GM12878 (cell line): Measurements from ENCODE around the gene FDXR. TPM values are rescaled to one million over a fixed set of nuclear protein-coding genes. Genes with fewer than 3 reads are reported as not detected.

ENCODE experiments used
- ATAC-seq: fragments of 200-7000 bp; cut with Tn5 transposase; 3 replicates; pipeline ENCODE4 v1.9.1; 2020; ENCODE audit warnings: mild to moderate bottlenecking, moderate library complexity
- BruUV-seq: library from RNA; stranded (reverse); fragments of 400-500 nt; replicated peaks from 2 replicates; lab custom pipeline; 2021; lab: Mats Ljungman, UMichigan
- CTCF ChIA-PET: fragments of 300-600 bp; sonication (Branson Sonifier 250); formaldehyde crosslinking; extraction: SDS; loops from one replicate; lab custom pipeline; 2021; ENCODE audit warnings: inconsistent platforms; lab: Yijun Ruan, JAX
- POLR2A ChIA-PET: fragments of 350-600 bp; formaldehyde crosslinking; extraction: SDS; loops from one replicate; lab custom pipeline; 2021; ENCODE audit warnings: inconsistent platforms; lab: Charles Lee
- RAD21 ChIA-PET: fragments of 300-600 bp; sonication (Branson Sonifier 250); formaldehyde crosslinking; loops from one replicate; lab custom pipeline; 2023; ENCODE audit warnings: antibody characterized with exemption; ENCODE audit not compliant: unreplicated experiment; lab: Charles Lee
- SMC1A ChIA-PET: fragments of 300-600 bp; sonication (Branson Sonifier 250); formaldehyde crosslinking; loops from one replicate; lab custom pipeline; 2023; ENCODE audit not compliant: unreplicated experiment, uncharacterized antibody; lab: Charles Lee
- DNase-seq: peaks from one replicate; pipeline ENCODE4 v3.0.0-alpha.2; 2011; ENCODE audit warnings: low read depth, low spot score
- FAIRE-seq: peaks from 3 replicates; lab custom pipeline; 2011; peaks lifted over from hg19 to GRCh38; lab: Jason Lieb, UNC
- H2AFZ ChIP-seq: 2 replicates; pipeline ENCODE4 v1.6.0; 2011; ENCODE audit warnings: low read depth, low read length, control low read depth; ENCODE audit not compliant: control insufficient read depth
- H3K27ac ChIP-seq: 2 replicates; pipeline ENCODE4 v1.5.1; 2011; ENCODE audit warnings: control low read depth; ENCODE audit not compliant: control insufficient read depth, insufficient read depth
- H3K27me3 ChIP-seq, 2 experiments: replicated peaks in 1 of 2; 2 replicates each; pipeline versions ENCODE4 v1.6.0 to v1.6.1; 2011; ENCODE audit warnings: low read length in 1 of 2; ENCODE audit not compliant: control insufficient read depth in 2 of 2, insufficient read depth in 2 of 2
- H3K36me3 ChIP-seq, 2 experiments: 2 replicates each; pipeline ENCODE4 v1.5.1; 2011; ENCODE audit warnings: low read length in 1 of 2; ENCODE audit not compliant: control insufficient read depth in 2 of 2, insufficient read depth in 2 of 2
- H3K4me1 ChIP-seq: 2 replicates; pipeline ENCODE4 v1.6.1; 2011; ENCODE audit warnings: mild to moderate bottlenecking, low read length, moderate library complexity, mixed read lengths; ENCODE audit not compliant: control insufficient read depth, insufficient read depth
- H3K4me2 ChIP-seq: 2 replicates; pipeline ENCODE4 v1.6.0; 2011; ENCODE audit warnings: control low read depth; ENCODE audit not compliant: control insufficient read depth, insufficient read depth
- H3K4me3 ChIP-seq: fragments of 200-600 bp; sonication (generic); 2 replicates; pipeline ENCODE4 v1.5.1; 2016
- H3K79me2 ChIP-seq: 2 replicates; pipeline ENCODE4 v1.6.0; 2011; ENCODE audit warnings: low read length; ENCODE audit not compliant: control insufficient read depth, insufficient read depth
- H3K9ac ChIP-seq: 2 replicates; pipeline ENCODE4 v1.8.0; 2011; ENCODE audit warnings: low read length, control low read depth, mixed read lengths; ENCODE audit not compliant: control insufficient read depth, insufficient read depth
- H3K9me3 ChIP-seq: replicated peaks from 3 replicates; pipeline ENCODE4 v1.5.1; 2011; ENCODE audit warnings: mild to moderate bottlenecking, low read length; ENCODE audit not compliant: control insufficient read depth, insufficient read depth
- H4K20me1 ChIP-seq: 2 replicates; pipeline ENCODE4 v1.6.0; 2011; ENCODE audit not compliant: control insufficient read depth, insufficient read depth
- POLR2A ChIP-seq: IDR thresholded peaks from 2 replicates; pipeline ENCODE4 v1.6.1; 2011; ENCODE audit warnings: low read depth, mild to moderate bottlenecking, low read length
- WGBS: methylation state at CpG from one replicate; pipeline ENCODE4 v1.1.6; 2016; ENCODE audit warnings: low lambda C conversion rate; ENCODE audit not compliant: insufficient replicate concordance, insufficient coverage; ENCODE audit errors: missing lambda C conversion rate; 5-methylcytosine and 5-hydroxymethylcytosine counted together
- in situ Hi-C: fragments of 300-500 bp; cut with MboI; formaldehyde crosslinking; loops from 9 replicates; pipeline ENCODE4 v1.14.3; 2018; ENCODE audit warnings: mixed read lengths
- intact Hi-C: fragments of 100-400 bp; cut with micrococcal nuclease; formaldehyde crosslinking; loops from one replicate; pipeline ENCODE4 v1.14.2; 2022; ENCODE audit not compliant: unreplicated experiment
- polyA plus RNA-seq, 11 experiments: library from polyadenylated mRNA; depleted of rRNA in 4 of 11; unstranded in 6 of 11; stranded (reverse) in 5 of 11; fragments of >200 nt; fragmentation: Nextera tagmentation in 4 of 11; fragmentation: Illumina TruSeq in 1 of 11; extraction: Ambion mirVana in 4 of 11; extraction: Trizol in 1 of 11; gene quantifications; 1 replicate in 1 of 11; 2 replicates in 10 of 11; pipeline versions ENCODE4 v1.2.1 to v1.2.3, GENCODE V29; 2011 to 2016; ENCODE audit warnings: inconsistent platforms in 2 of 11, missing spikeins in 2 of 11, low read depth in 1 of 11
- total RNA-seq, 4 experiments: library from RNA; depleted of rRNA in 3 of 4; stranded (reverse); fragments of >200 nt in 3 of 4; fragmentation: Illumina TruSeq in 1 of 4; extraction: Trizol in 1 of 4; gene quantifications; 2 replicates each; pipeline versions ENCODE4 v1.2.1 to v1.2.3, GENCODE V29; 2013 to 2021
- TF ChIP-seq, protein P1 (sequence below): IDR thresholded peaks from 2 replicates; pipeline ENCODE4 v1.6.1; 2011; ENCODE audit warnings: borderline replicate concordance, low read depth, mild to moderate bottlenecking, moderate library complexity, mixed read lengths, low read length; ENCODE audit not compliant: insufficient read depth; ENCODE audit errors: extremely low read length

The FDXR gene
- total and polyA plus RNA-seq, 10 of the 15 experiments (the other 5 are each of a cell fraction or from before 2014, with no cell fraction given) = 0.85 to 162 (median 48.2) TPM

DNA sequence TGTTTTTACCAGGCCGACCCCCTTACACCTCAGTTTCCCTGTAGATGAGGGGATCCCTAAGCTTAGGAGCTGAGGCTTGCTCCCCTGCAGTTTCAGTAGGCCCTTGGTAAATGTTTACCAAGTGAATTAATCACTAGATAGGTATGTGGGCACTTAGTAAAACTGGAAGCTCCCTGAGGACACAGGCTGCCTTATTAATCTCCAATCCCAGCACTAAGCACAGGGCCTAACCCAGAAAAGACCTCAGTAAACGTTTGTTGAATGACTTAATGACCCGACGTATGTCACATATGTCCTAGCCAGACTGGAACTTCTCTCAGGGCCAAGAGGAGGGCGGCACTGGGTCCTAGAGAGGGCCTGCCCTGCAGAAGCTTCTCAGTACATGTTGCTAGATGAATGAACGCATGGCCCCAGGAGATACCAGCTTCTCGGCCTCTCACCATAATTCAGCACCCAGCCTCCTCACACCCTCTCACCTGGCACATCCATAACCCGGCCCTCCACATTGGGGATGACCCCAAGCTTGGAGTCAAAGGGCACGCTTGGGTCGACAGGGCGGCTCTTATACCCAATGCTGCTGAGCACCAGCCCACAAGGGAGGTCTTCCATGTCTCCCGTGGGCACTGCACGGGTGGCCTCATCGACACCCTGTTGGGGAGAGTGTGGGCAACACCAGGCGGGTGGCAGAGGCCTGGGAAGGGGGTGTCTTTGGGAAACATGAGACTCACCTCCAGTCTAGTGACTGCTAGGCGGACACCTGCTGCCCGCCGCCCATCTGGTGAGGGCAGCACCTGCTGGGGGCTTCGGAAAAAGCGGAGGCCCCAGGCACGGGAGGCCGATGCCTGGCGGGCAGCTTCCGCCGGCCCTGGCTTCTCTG is 9.1 kb downstream of the FDXR start:
- H2AFZ ChIP-seq = no peak overlapping the region
- CTCF ChIA-PET = interaction anchor here (0.6 to 10.2 kb wide), 11 partner anchors 10 to 222 kb away, joined by 3 to 98 read pairs (median 11); partner anchors contain the start of gene FDXR
- 79% methylated on average over 25 of the region's 25 CpGs for WGBS
- no peaks in the 10 kb centered on the region for H4K20me1 ChIP-seq
- H3K27ac ChIP-seq = no peak overlapping the region
- H3K4me3 ChIP-seq = no peak overlapping the region
- TF ChIP-seq, protein P1, sequence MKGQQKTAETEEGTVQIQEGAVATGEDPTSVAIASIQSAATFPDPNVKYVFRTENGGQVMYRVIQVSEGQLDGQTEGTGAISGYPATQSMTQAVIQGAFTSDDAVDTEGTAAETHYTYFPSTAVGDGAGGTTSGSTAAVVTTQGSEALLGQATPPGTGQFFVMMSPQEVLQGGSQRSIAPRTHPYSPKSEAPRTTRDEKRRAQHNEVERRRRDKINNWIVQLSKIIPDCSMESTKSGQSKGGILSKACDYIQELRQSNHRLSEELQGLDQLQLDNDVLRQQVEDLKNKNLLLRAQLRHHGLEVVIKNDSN = no peak
- 0 out of 2 replicates have a peak, but pooled peaks have one; percentile 7 for TF ChIP-seq POLR2A
- TF ChIP-seq, all 136 proteins: peak for 1
- Histone ChIP-seq H3K79me2 (no peaks in the 10 kb centered on the region), H3K27me3 (peaks cover 11 to 13% of the 10 kb centered on the region in 2 experiments), H3K9me3 (no peaks in the 10 kb centered on the region), H3K4me1 (peaks cover 4% of the 10 kb centered on the region; the same call in 1 of the 2 replicates), H3K36me3 (no peaks in the 10 kb centered on the region; a peak in 3 of 4 replicates), H3K9ac (no peak overlapping the region), H3K4me2 (no peak overlapping the region)
- intact Hi-C loops = loop anchor here (2.0 kb wide), 1 partner anchor 207 kb away; no protein-coding TSS in a partner anchor
- FAIRE-seq (no peak), ATAC-seq (no peak), DNase-seq (no peak)
- in situ Hi-C loops = no loop called here
- BruUV-seq = TSS peak; percentile 53
- ChIA-PET SMC1A (interaction anchor here (3.4 kb wide), 1 partner anchor 73 kb away, joined by 12 read pairs; no protein-coding TSS in a partner anchor), RAD21 (interaction anchor here (1.2 to 4.9 kb wide), 2 partner anchors 72 to 98 kb away, joined by 3 to 15 read pairs; no protein-coding TSS in a partner anchor), POLR2A (interaction anchor here (0.6 kb wide), 1 partner anchor 543 kb away, joined by 5 read pairs; no protein-coding TSS in a partner anchor)
